ENCODE measurements around the gene NINL. TPM values are rescaled to one million over a fixed set of nuclear protein-coding genes. Genes with fewer than 3 reads are reported as not detected.

NINL gene
- total and polyA plus RNA-seq, 2 of the 4 experiments (the other 2 are of a cell fraction), result 3.0 to 10.4 TPM

- TF ChIP-seq RAD21 (IDR thresholded peaks at IDR 0.05; ENCODE audit: low read length), result peak; percentile 31; the same call in 1 of the 2 replicates
- TF ChIP-seq MXI1 (IDR thresholded peaks at IDR 0.05; ENCODE audit: borderline replicate concordance, low read depth, low read length), result no peak
- no peak; the same call in 1 of the 2 replicates for TF ChIP-seq SMC3 (IDR thresholded peaks at IDR 0.05; ENCODE audit: low read depth, low read length)
- TF ChIP-seq, protein P1, sequence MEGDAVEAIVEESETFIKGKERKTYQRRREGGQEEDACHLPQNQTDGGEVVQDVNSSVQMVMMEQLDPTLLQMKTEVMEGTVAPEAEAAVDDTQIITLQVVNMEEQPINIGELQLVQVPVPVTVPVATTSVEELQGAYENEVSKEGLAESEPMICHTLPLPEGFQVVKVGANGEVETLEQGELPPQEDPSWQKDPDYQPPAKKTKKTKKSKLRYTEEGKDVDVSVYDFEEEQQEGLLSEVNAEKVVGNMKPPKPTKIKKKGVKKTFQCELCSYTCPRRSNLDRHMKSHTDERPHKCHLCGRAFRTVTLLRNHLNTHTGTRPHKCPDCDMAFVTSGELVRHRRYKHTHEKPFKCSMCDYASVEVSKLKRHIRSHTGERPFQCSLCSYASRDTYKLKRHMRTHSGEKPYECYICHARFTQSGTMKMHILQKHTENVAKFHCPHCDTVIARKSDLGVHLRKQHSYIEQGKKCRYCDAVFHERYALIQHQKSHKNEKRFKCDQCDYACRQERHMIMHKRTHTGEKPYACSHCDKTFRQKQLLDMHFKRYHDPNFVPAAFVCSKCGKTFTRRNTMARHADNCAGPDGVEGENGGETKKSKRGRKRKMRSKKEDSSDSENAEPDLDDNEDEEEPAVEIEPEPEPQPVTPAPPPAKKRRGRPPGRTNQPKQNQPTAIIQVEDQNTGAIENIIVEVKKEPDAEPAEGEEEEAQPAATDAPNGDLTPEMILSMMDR (conservative IDR thresholded peaks at IDR 0.05; ENCODE audit: low read depth, low read length), result peak; percentile 32; the same call in 1 of the 2 replicates
- TF ChIP-seq NFE2L2 (IDR thresholded peaks at IDR 0.05; ENCODE audit: low read depth, low read length), result no peak
- no peak for TF ChIP-seq CEBPB (IDR thresholded peaks at IDR 0.05; ENCODE audit: low read depth, low read length)
- no peak for TF ChIP-seq FOS (IDR thresholded peaks at IDR 0.05; ENCODE audit: low read depth, low read length)
- no peak for TF ChIP-seq ELK1 (IDR thresholded peaks at IDR 0.05; ENCODE audit: borderline replicate concordance, low read depth, low read length)
- peak; percentile 69; the same call in 1 of the 2 replicates for TF ChIP-seq RFX5 (IDR thresholded peaks at IDR 0.05; ENCODE audit: low read depth, low read length)
- no peak for TF ChIP-seq BHLHE40 (IDR thresholded peaks at IDR 0.05; ENCODE audit: low read depth, low read length)
- no peak for TF ChIP-seq RCOR1 (IDR thresholded peaks at IDR 0.05; ENCODE audit: insufficient replicate concordance, low read length)
- TF ChIP-seq POLR2A (IDR thresholded peaks at IDR 0.05; ENCODE audit: low read depth, low read length), result no peak
- CTCF ChIA-PET, result interaction anchor here (1.0 to 1.3 kb wide), 4 partner anchors 11 to 43 kb away, joined by 3 to 5 read pairs (median 3); no protein-coding TSS in a partner anchor
- WGBS, 2 experiments (ENCODE audit: extremely low coverage in 2 of 2, insufficient read length in 1 of 2), result 48% methylated on average over 7 of the region's 19 CpGs; no CpG with 5 or more reads in 1 of the 2 experiments
- Histone ChIP-seq H3K18ac (ENCODE audit: low read depth, low read length) (no peak overlapping the region), H3K9ac (ENCODE audit: low read depth, low read length) (no peak overlapping the region), H3K4me2 (ENCODE audit: low read depth, low read length) (peak overlapping the region; percentile 63), H4K20me1 (ENCODE audit: insufficient read depth, low read length) (peaks cover 25% of the 10 kb centered on the region), H3K36me3 (ENCODE audit: control insufficient read depth, insufficient read depth, low read length) (peaks cover 4% of the 10 kb centered on the region), H2BK15ac (ENCODE audit: low read depth, low read length) (no peak overlapping the region), H2AK9ac (replicated peaks; ENCODE audit: low read depth, low read length, poor library complexity) (no peak overlapping the region), H3K23ac (ENCODE audit: low read depth, low read length) (no peak overlapping the region), H2BK20ac (ENCODE audit: low read depth, low read length) (no peak overlapping the region), H2BK5ac (ENCODE audit: low read depth, low read length, poor library complexity, severe bottlenecking) (no peak overlapping the region), H4K91ac (ENCODE audit: insufficient read depth, low read depth, low read length) (no peak overlapping the region), H3K4me3 (ENCODE audit: insufficient read depth, low read depth, low read length) (no peak overlapping the region), H3K56ac (ENCODE audit: extremely low read depth, insufficient read depth, low read length) (no peak overlapping the region), H4K8ac (ENCODE audit: low read depth in 2 of 2, low read length in 2 of 2) (no peak overlapping the region), H3K4ac (ENCODE audit: low read depth, low read length) (no peak overlapping the region), H2AFZ (replicated peaks; ENCODE audit: low read length, poor library complexity) (no peak overlapping the region), H4K5ac (ENCODE audit: low read depth, low read length) (no peak overlapping the region), H3K9me1 (ENCODE audit: insufficient read depth, low read length) (peaks cover 17% of the 10 kb centered on the region), H3K27me3 (ENCODE audit: control insufficient read depth, insufficient read depth, low read length) (no peaks in the 10 kb centered on the region), H3K9me3 (ENCODE audit: control insufficient read depth, insufficient read depth, low read length) (no peaks in the 10 kb centered on the region), H3K27ac (ENCODE audit: insufficient read depth, low read length) (no peak overlapping the region; the same call in 1 of the 2 replicates), H3K14ac (replicated peaks; ENCODE audit: low read depth, low read length) (no peak overlapping the region), H2AK5ac (ENCODE audit: low read depth, low read length) (no peak overlapping the region), H3K4me1 (ENCODE audit: control insufficient read depth, insufficient read depth, low read length) (peaks cover 23% of the 10 kb centered on the region), H3K79me1 (ENCODE audit: low read depth in 1 of 2, low read length in 2 of 2) (peaks cover 7 to 65% of the 10 kb centered on the region in 2 experiments), H2BK120ac (ENCODE audit: low read depth, low read length) (no peak overlapping the region)
- ATAC-seq (ENCODE audit: low read depth) (peak; percentile 50), DNase-seq (peak; percentile 52)
- in situ Hi-C loops (cut with MboI; ENCODE audit: low sequenced_read_pairs) (loop anchor here (25.0 kb wide), 1 partner anchor 228 kb away; no protein-coding TSS in a partner anchor), dilution Hi-C loops (cut with HindIII; ENCODE audit: low sequenced_read_pairs, unreplicated experiment) (no loop called here), intact Hi-C loops (cut with micrococcal nuclease) (loop anchor here (5.0 to 10.0 kb wide), 3 partner anchors 55 to 133 kb away; partner anchors contain the start of genes GINS1 and NANP)
- POLR2A ChIA-PET (ENCODE audit: unreplicated experiment), result interaction anchor here (0.6 kb wide), 1 partner anchor 47 kb away, joined by 9 read pairs; no protein-coding TSS in a partner anchor
- no TSS peak for BruUV-seq (replicated peaks)
Measured at GRCh38 chr20:25539742-25540672, 45.3 kb downstream of the NINL start.
